ENCODE measurements around the gene CDC42BPG.

CDC42BPG gene

DNA sequence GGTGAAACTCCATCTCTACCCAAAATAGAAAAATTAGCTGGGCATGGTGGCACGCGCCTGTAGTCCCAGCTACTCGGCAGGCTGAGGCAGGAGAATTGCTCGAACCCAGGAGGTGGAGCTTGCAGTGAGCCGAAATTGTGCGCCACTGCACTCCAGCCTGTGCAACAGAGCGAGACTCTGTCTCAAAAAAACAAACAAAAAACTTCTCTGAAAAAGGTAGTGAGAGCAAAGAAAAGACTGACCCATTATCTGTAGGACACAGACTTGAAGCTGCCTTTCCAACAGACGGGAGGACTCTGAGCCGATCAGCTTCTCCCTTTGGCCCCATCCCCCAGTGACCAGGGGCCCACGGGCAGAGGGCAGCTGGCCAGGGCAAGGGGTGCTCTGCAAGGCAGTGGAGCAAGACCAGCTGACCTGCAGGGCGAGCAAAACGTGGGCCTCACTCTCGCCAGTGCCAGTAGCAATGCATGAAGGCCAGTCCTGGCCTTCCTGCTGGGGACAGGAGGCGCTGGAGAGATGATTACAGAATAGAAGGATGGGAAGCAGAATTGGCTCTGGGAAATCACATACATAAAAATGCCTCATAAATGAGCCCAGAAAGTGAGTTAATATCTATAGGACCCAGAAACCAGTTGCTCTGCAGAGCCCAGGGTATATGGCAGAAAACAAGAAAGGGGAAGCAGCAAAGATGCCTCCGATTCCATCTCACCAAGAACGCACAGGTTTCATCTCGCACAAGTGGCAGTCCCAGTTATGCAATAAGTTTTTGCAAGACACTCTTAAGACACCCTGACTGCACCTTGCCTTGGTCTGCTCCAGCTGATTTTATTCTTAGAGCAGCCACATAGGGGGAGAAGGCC, 31.1 kb upstream of the CDC42BPG start:
- Histone ChIP-seq H3K4me3 (ENCODE audit: low read depth, low read length) (no peak overlapping the region), H3K27ac (ENCODE audit: extremely low read depth, low read depth, low read length) (no peak overlapping the region), H3K9me3 (ENCODE audit: control insufficient read depth, insufficient read depth, low read depth, low read length) (no peaks in the 10 kb centered on the region), H3K36me3 (ENCODE audit: control insufficient read depth in 2 of 2, insufficient read depth in 1 of 2, low read length in 2 of 2) (peaks cover 0 to 27% of the 10 kb centered on the region in 2 experiments; a peak in 1 of 3 replicates), H3K4me1 (ENCODE audit: control insufficient read depth, insufficient read depth, low read length) (no peaks in the 10 kb centered on the region)
- no peak for TF ChIP-seq EGR2 (tag by site-specific recombination; IDR thresholded peaks at IDR 0.05; ENCODE audit: low read depth)
- no peak for TF ChIP-seq ZFP3 (tag by site-specific recombination; IDR thresholded peaks at IDR 0.05; ENCODE audit: low read depth)
- CTCF ChIA-PET = interaction anchor here (0.6 to 4.6 kb wide), 10 partner anchors 9 to 32 kb away, joined by 3 to 36 read pairs (median 5); no protein-coding TSS in a partner anchor
- POLR2A ChIA-PET = interaction anchor here (0.9 to 1.0 kb wide), 2 partner anchors 21 kb away, joined by 3 to 4 read pairs; no protein-coding TSS in a partner anchor

GRCh38 chr11:64874308-64875240, 30.1 kb upstream of the CDC42BPG start:
- Histone ChIP-seq H3K9me3 (ENCODE audit: control insufficient read depth, insufficient read depth, low read depth, low read length) (no peaks in the 10 kb centered on the region), H3K4me3 (ENCODE audit: low read depth, low read length) (no peak overlapping the region), H3K27ac (ENCODE audit: extremely low read depth, low read depth, low read length) (no peak overlapping the region), H3K36me3 (ENCODE audit: control insufficient read depth in 2 of 2, insufficient read depth in 1 of 2, low read length in 2 of 2) (peaks cover 0 to 27% of the 10 kb centered on the region in 2 experiments; a peak in 1 of 3 replicates), H3K4me1 (ENCODE audit: control insufficient read depth, insufficient read depth, low read length) (no peaks in the 10 kb centered on the region)
- POLR2A ChIA-PET = interaction anchor here (0.9 to 1.0 kb wide), 2 partner anchors 20 to 22 kb away, joined by 3 to 4 read pairs; no protein-coding TSS in a partner anchor
- CTCF ChIA-PET = interaction anchor here (0.6 to 3.8 kb wide), 6 partner anchors 13 to 31 kb away, joined by 3 to 36 read pairs (median 4); no protein-coding TSS in a partner anchor
- TF ChIP-seq ZNF391 (tag by site-specific recombination; IDR thresholded peaks at IDR 0.05; ENCODE audit: borderline replicate concordance, low read depth) (no peak), ZNF26 (tag by site-specific recombination; IDR thresholded peaks at IDR 0.05) (no peak), ZNF133 (tag by site-specific recombination; IDR thresholded peaks at IDR 0.05) (no peak), ZNF791 (tag by site-specific recombination; IDR thresholded peaks at IDR 0.05) (no peak)

DNA sequence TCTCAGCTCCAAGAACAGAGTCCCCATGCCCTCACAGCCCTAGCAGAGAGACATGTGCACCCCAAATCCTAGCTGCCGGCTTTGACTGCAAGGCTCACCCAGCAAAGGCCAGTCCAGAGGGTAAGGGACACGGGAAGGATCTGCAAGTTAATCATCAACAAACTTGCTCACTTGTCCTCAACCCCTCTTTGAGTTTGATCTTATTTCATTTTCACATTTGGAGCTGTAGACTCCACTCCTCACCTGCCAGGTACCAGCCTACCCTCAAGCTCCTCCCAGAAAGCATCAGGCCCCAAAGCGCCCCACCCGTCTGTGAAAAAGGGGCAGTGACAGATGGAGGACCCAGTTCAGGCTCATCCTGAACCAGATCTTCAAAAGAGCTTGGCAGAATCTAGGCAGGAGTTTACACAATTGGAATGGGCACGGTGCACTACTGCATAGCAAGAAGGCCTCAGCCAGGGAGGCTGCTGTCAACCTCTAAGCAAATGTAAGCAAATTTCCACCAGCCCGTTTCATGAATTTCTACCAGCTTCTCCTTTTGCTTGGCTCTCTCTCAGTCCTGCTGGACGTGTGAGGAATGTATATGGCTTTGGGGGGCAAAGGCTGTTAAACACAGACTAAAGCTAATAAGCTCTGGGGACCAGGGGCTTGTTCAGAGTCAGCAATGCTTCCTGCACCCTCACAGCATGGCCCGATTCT, 28.5 kb upstream of the CDC42BPG start:
- Histone ChIP-seq H3K27ac (ENCODE audit: extremely low read depth, low read depth, low read length) (no peak overlapping the region), H3K4me3 (ENCODE audit: low read depth, low read length) (no peak overlapping the region), H3K9me3 (ENCODE audit: control insufficient read depth, insufficient read depth, low read depth, low read length) (no peaks in the 10 kb centered on the region), H3K36me3 (ENCODE audit: control insufficient read depth in 2 of 2, insufficient read depth in 1 of 2, low read length in 2 of 2) (peaks cover 0 to 27% of the 10 kb centered on the region in 2 experiments; a peak in 1 of 3 replicates), H3K4me1 (ENCODE audit: control insufficient read depth, insufficient read depth, low read length) (no peaks in the 10 kb centered on the region)
- CTCF ChIA-PET = interaction anchor here (0.6 to 2.1 kb wide), 3 partner anchors 15 to 240 kb away, joined by 4 to 9 read pairs (median 5); no protein-coding TSS in a partner anchor
- POLR2A ChIA-PET = interaction anchor here (0.9 to 1.3 kb wide), 2 partner anchors 15 to 94 kb away, joined by 3 to 7 read pairs; no protein-coding TSS in a partner anchor
- TF ChIP-seq, protein P1, sequence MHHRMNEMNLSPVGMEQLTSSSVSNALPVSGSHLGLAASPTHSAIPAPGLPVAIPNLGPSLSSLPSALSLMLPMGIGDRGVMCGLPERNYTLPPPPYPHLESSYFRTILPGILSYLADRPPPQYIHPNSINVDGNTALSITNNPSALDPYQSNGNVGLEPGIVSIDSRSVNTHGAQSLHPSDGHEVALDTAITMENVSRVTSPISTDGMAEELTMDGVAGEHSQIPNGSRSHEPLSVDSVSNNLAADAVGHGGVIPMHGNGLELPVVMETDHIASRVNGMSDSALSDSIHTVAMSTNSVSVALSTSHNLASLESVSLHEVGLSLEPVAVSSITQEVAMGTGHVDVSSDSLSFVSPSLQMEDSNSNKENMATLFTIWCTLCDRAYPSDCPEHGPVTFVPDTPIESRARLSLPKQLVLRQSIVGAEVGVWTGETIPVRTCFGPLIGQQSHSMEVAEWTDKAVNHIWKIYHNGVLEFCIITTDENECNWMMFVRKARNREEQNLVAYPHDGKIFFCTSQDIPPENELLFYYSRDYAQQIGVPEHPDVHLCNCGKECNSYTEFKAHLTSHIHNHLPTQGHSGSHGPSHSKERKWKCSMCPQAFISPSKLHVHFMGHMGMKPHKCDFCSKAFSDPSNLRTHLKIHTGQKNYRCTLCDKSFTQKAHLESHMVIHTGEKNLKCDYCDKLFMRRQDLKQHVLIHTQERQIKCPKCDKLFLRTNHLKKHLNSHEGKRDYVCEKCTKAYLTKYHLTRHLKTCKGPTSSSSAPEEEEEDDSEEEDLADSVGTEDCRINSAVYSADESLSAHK (tag by site-specific recombination; IDR thresholded peaks at IDR 0.05) = no peak
- TF ChIP-seq KLF16 (tag by site-specific recombination; IDR thresholded peaks at IDR 0.05) = no peak
- no peak for TF ChIP-seq ZNF391 (tag by site-specific recombination; IDR thresholded peaks at IDR 0.05; ENCODE audit: borderline replicate concordance, low read depth)
- TF ChIP-seq ZNF544 (tag by site-specific recombination; IDR thresholded peaks at IDR 0.05) = no peak
- TF ChIP-seq KLF9 (tag by site-specific recombination; IDR thresholded peaks at IDR 0.05; ENCODE audit: low read depth) = no peak
- no peak for TF ChIP-seq ZNF239 (tag by site-specific recombination; IDR thresholded peaks at IDR 0.05)
- TF ChIP-seq ZBTB8A (tag by site-specific recombination; IDR thresholded peaks at IDR 0.05) = no peak
- no peak for TF ChIP-seq PRDM6 (tag by site-specific recombination; IDR thresholded peaks at IDR 0.05)
- TF ChIP-seq ZNF16 (tag by site-specific recombination; IDR thresholded peaks at IDR 0.05; ENCODE audit: low read depth) = no peak
- TF ChIP-seq ZNF830 (tag by site-specific recombination; IDR thresholded peaks at IDR 0.05; ENCODE audit: low read depth) = no peak
- no peak for TF ChIP-seq ZNF184 (tag by site-specific recombination; IDR thresholded peaks at IDR 0.05)
- TF ChIP-seq, protein P2, sequence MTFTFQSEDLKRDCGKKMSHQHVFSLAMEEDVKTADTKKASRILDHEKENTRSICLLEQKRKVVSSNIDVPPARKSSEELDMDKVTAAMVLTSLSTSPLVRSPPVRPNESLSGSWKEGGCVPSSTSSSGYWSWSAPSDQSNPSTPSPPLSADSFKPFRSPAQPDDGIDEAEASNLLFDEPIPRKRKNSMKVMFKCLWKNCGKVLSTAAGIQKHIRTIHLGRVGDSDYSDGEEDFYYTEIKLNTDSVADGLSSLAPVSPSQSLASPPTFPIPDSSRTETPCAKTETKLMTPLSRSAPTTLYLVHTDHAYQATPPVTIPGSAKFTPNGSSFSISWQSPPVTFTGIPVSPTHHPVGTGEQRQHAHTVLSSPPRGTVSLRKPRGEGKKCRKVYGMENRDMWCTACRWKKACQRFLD (tag by site-specific recombination; IDR thresholded peaks at IDR 0.05) = no peak

Data from HEK293 (cell line).